SU-DHL-6 (cell line): Measurements from ENCODE around the gene TBC1D21.

Source experiments
- EZH2phosphoT487 ChIP-seq: fragments of 200-600 bp; sonication (generic), shearing (Covaris generic); conservative IDR thresholded peaks from 2 replicates; pipeline ENCODE4 v1.6.1; 2018; ENCODE audit warnings: mild to moderate bottlenecking, antibody characterized with exemption, low read length, moderate library complexity, mixed read lengths
- TF ChIP-seq, protein P1 (sequence below): fragments of 200-600 bp; sonication (generic); IDR thresholded peaks from one replicate; pipeline ENCODE4 v1.5.1; 2017; ENCODE audit warnings: antibody characterized with exemption, mild to moderate bottlenecking, low read length, moderate library complexity; ENCODE audit not compliant: insufficient read depth, poor library complexity, severe bottlenecking

DNA sequence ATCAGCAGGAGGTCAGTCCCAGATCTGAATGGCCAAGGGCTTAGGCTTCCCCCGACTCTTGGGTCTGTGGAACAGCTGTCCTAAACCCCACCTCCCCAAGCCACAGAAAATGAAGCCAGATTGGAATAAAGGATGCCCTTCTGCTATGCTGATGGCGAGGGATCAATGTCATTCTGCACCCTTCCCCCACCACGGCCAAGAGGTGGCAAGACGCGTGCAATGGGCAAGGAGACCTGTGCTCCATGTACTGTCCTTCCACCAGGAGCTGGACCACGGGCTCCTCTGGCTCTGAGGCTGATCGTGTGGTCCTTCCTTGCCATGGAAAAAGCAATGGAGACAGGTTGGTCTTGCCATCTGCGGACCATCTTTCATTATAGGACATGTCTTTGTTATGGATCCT is 32.6 kb upstream of the TBC1D21 start:
- TF ChIP-seq, protein P1, sequence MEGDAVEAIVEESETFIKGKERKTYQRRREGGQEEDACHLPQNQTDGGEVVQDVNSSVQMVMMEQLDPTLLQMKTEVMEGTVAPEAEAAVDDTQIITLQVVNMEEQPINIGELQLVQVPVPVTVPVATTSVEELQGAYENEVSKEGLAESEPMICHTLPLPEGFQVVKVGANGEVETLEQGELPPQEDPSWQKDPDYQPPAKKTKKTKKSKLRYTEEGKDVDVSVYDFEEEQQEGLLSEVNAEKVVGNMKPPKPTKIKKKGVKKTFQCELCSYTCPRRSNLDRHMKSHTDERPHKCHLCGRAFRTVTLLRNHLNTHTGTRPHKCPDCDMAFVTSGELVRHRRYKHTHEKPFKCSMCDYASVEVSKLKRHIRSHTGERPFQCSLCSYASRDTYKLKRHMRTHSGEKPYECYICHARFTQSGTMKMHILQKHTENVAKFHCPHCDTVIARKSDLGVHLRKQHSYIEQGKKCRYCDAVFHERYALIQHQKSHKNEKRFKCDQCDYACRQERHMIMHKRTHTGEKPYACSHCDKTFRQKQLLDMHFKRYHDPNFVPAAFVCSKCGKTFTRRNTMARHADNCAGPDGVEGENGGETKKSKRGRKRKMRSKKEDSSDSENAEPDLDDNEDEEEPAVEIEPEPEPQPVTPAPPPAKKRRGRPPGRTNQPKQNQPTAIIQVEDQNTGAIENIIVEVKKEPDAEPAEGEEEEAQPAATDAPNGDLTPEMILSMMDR = no peak
- no peak for TF ChIP-seq EZH2phosphoT487
